ENCODE results near the gene JUN. TPM values are rescaled to one million over a fixed set of nuclear protein-coding genes. Genes with fewer than 3 reads are reported as not detected.

Gene JUN
- total and polyA plus RNA-seq, 2 donors from 2014 or later = 41.8 to 109 TPM

GRCh38 chr1:58732087-58732775, 51.6 kb downstream of the JUN start:
- Histone ChIP-seq H3K27me3 (ENCODE audit: control insufficient read depth, insufficient read depth, low read length) (no peaks in the 10 kb centered on the region), H3K27ac (ENCODE audit: low read depth in 2 of 2, low read length in 2 of 2) (no peak overlapping the region), H3K9me3 (ENCODE audit: control insufficient read depth in 2 of 3, insufficient read depth in 1 of 3, low read length in 3 of 3) (no peaks in the 10 kb centered on the region), H3K36me3 (ENCODE audit: control insufficient read depth in 2 of 3, insufficient read depth in 3 of 3, low read length in 3 of 3) (no peaks in the 10 kb centered on the region), H3K9ac (ENCODE audit: low read length in 3 of 3) (no peak overlapping the region), H3K4me1 (ENCODE audit: control insufficient read depth in 2 of 3, insufficient read depth in 2 of 3, low read depth in 1 of 3, low read length in 3 of 3) (no peaks in the 10 kb centered on the region), H3K4me3 (ENCODE audit: low read length in 3 of 3) (no peak overlapping the region)
- intact Hi-C loops (cut with DNase I) = no loop called here
- no peak for TF ChIP-seq CTCF (IDR thresholded peaks at IDR 0.05; ENCODE audit: borderline replicate concordance, extremely low read depth, insufficient read depth)
- FAIRE-seq (no peak), DNase-seq (no peak)

Other genes starting within 250 kb of the JUN start
- gene OMA1, start 237.3 kb downstream of the JUN start, total RNA-seq = 42.6 TPM
- 24.8 TPM for gene OMA1, start 237.3 kb downstream of the JUN start, polyA plus RNA-seq (ENCODE audit: insufficient read depth, low read depth, low replicate concordance)
- 502 TPM for gene TACSTD2, start 206.8 kb downstream of the JUN start, total RNA-seq
- gene TACSTD2, start 206.8 kb downstream of the JUN start, polyA plus RNA-seq (ENCODE audit: insufficient read depth, low read depth, low replicate concordance) = 127 TPM
- gene MYSM1, start 84.0 kb downstream of the JUN start, total RNA-seq = 36.5 TPM
- gene MYSM1, start 84.0 kb downstream of the JUN start, polyA plus RNA-seq (ENCODE audit: insufficient read depth, low read depth, low replicate concordance) = 8.3 TPM

All from kidney (tissue), 14 donors.